GM12878 (cell line): Measurements from ENCODE around the gene RBM7. TPM values are rescaled to one million over a fixed set of nuclear protein-coding genes. Genes with fewer than 3 reads are reported as not detected.

ENCODE experiments used
- ATAC-seq: fragments of 200-7000 bp; cut with Tn5 transposase; 3 replicates; pipeline ENCODE4 v1.9.1; 2020; ENCODE audit warnings: mild to moderate bottlenecking, moderate library complexity
- BruUV-seq: library from RNA; stranded (reverse); fragments of 400-500 nt; replicated peaks from 2 replicates; lab custom pipeline; 2021; lab: Mats Ljungman, UMichigan
- CTCF ChIA-PET: fragments of 300-600 bp; sonication (Branson Sonifier 250); formaldehyde crosslinking; extraction: SDS; loops from one replicate; lab custom pipeline; 2021; ENCODE audit warnings: inconsistent platforms; lab: Yijun Ruan, JAX
- POLR2A ChIA-PET: fragments of 350-600 bp; formaldehyde crosslinking; extraction: SDS; loops from one replicate; lab custom pipeline; 2021; ENCODE audit warnings: inconsistent platforms; lab: Charles Lee
- RAD21 ChIA-PET: fragments of 300-600 bp; sonication (Branson Sonifier 250); formaldehyde crosslinking; loops from one replicate; lab custom pipeline; 2023; ENCODE audit warnings: antibody characterized with exemption; ENCODE audit not compliant: unreplicated experiment; lab: Charles Lee
- SMC1A ChIA-PET: fragments of 300-600 bp; sonication (Branson Sonifier 250); formaldehyde crosslinking; loops from one replicate; lab custom pipeline; 2023; ENCODE audit not compliant: unreplicated experiment, uncharacterized antibody; lab: Charles Lee
- DNase-seq: peaks from one replicate; pipeline ENCODE4 v3.0.0-alpha.2; 2011; ENCODE audit warnings: low read depth, low spot score
- FAIRE-seq: peaks from 3 replicates; lab custom pipeline; 2011; peaks lifted over from hg19 to GRCh38; lab: Jason Lieb, UNC
- H2AFZ ChIP-seq: 2 replicates; pipeline ENCODE4 v1.6.0; 2011; ENCODE audit warnings: low read depth, low read length, control low read depth; ENCODE audit not compliant: control insufficient read depth
- H3K27ac ChIP-seq: 2 replicates; pipeline ENCODE4 v1.5.1; 2011; ENCODE audit warnings: control low read depth; ENCODE audit not compliant: control insufficient read depth, insufficient read depth
- H3K27me3 ChIP-seq, 2 experiments: replicated peaks in 1 of 2; 2 replicates each; pipeline versions ENCODE4 v1.6.0 to v1.6.1; 2011; ENCODE audit warnings: low read length in 1 of 2; ENCODE audit not compliant: control insufficient read depth in 2 of 2, insufficient read depth in 2 of 2
- H3K36me3 ChIP-seq, 2 experiments: 2 replicates each; pipeline ENCODE4 v1.5.1; 2011; ENCODE audit warnings: low read length in 1 of 2; ENCODE audit not compliant: control insufficient read depth in 2 of 2, insufficient read depth in 2 of 2
- H3K4me1 ChIP-seq: 2 replicates; pipeline ENCODE4 v1.6.1; 2011; ENCODE audit warnings: mild to moderate bottlenecking, low read length, moderate library complexity, mixed read lengths; ENCODE audit not compliant: control insufficient read depth, insufficient read depth
- H3K4me2 ChIP-seq: 2 replicates; pipeline ENCODE4 v1.6.0; 2011; ENCODE audit warnings: control low read depth; ENCODE audit not compliant: control insufficient read depth, insufficient read depth
- H3K4me3 ChIP-seq: fragments of 200-600 bp; sonication (generic); 2 replicates; pipeline ENCODE4 v1.5.1; 2016
- H3K79me2 ChIP-seq: 2 replicates; pipeline ENCODE4 v1.6.0; 2011; ENCODE audit warnings: low read length; ENCODE audit not compliant: control insufficient read depth, insufficient read depth
- H3K9ac ChIP-seq: 2 replicates; pipeline ENCODE4 v1.8.0; 2011; ENCODE audit warnings: low read length, control low read depth, mixed read lengths; ENCODE audit not compliant: control insufficient read depth, insufficient read depth
- H3K9me3 ChIP-seq: replicated peaks from 3 replicates; pipeline ENCODE4 v1.5.1; 2011; ENCODE audit warnings: mild to moderate bottlenecking, low read length; ENCODE audit not compliant: control insufficient read depth, insufficient read depth
- H4K20me1 ChIP-seq: 2 replicates; pipeline ENCODE4 v1.6.0; 2011; ENCODE audit not compliant: control insufficient read depth, insufficient read depth
- BACH1 ChIP-seq: fragments of 450-650 bp; IDR thresholded peaks from 2 replicates; pipeline ENCODE4 v1.6.1; 2017; ENCODE audit warnings: mild to moderate bottlenecking, borderline replicate concordance
- BRCA1 ChIP-seq: IDR thresholded peaks from 2 replicates; pipeline ENCODE4 v1.6.1; 2011; ENCODE audit warnings: low read depth, low read length, improper control_type of control experiment
- CHD2 ChIP-seq: IDR thresholded peaks from 2 replicates; pipeline ENCODE4 v1.6.1; 2011; ENCODE audit warnings: low read depth, low read length, improper control_type of control experiment, borderline replicate concordance
- HCFC1 ChIP-seq: fragments of 150-350 bp; IDR thresholded peaks from 2 replicates; pipeline ENCODE4 v1.6.1; 2014; ENCODE audit warnings: low read length
- HDGF ChIP-seq: fragments of 450-650 bp; IDR thresholded peaks from 2 replicates; pipeline ENCODE4 v1.6.1; 2016; ENCODE audit warnings: antibody characterized with exemption
- HSF1 ChIP-seq: fragments of 150-350 bp; IDR thresholded peaks from 2 replicates; pipeline ENCODE4 v1.6.1; 2014; ENCODE audit warnings: mild to moderate bottlenecking, low read depth, low read length
- MEF2B ChIP-seq: fragments of 450-650 bp; IDR thresholded peaks from 2 replicates; pipeline ENCODE4 v1.6.1; 2018; ENCODE audit warnings: mild to moderate bottlenecking, moderate library complexity; ENCODE audit not compliant: partially characterized antibody, poor library complexity, severe bottlenecking
- NBN ChIP-seq: fragments of 450-650 bp; IDR thresholded peaks from 2 replicates; pipeline ENCODE4 v1.6.1; 2016
- NKRF ChIP-seq: fragments of 450-650 bp; conservative IDR thresholded peaks from 2 replicates; pipeline ENCODE4 v1.6.1; 2017; ENCODE audit warnings: mild to moderate bottlenecking, moderate library complexity
- NR2C2 ChIP-seq: IDR thresholded peaks from 2 replicates; pipeline ENCODE4 v1.6.1; 2011; ENCODE audit warnings: borderline replicate concordance, low read depth; ENCODE audit not compliant: control insufficient read depth, insufficient read length
- RELA ChIP-seq: fragments of 450-650 bp; IDR thresholded peaks from 2 replicates; pipeline ENCODE4 v1.8.0; 2014; ENCODE audit warnings: borderline replicate concordance; ENCODE audit not compliant: partially characterized antibody
- RELB ChIP-seq: fragments of 450-650 bp; IDR thresholded peaks from 2 replicates; pipeline ENCODE4 v1.6.1; 2017; ENCODE audit warnings: low read depth, mild to moderate bottlenecking, moderate library complexity
- ZNF207 ChIP-seq: fragments of 450-650 bp; IDR thresholded peaks from 2 replicates; pipeline ENCODE4 v1.6.1; 2014; ENCODE audit warnings: antibody characterized with exemption, mild to moderate bottlenecking, borderline replicate concordance
- WGBS: methylation state at CpG from one replicate; pipeline ENCODE4 v1.1.6; 2016; ENCODE audit warnings: low lambda C conversion rate; ENCODE audit not compliant: insufficient replicate concordance, insufficient coverage; ENCODE audit errors: missing lambda C conversion rate; 5-methylcytosine and 5-hydroxymethylcytosine counted together
- in situ Hi-C: fragments of 300-500 bp; cut with MboI; formaldehyde crosslinking; loops from 9 replicates; pipeline ENCODE4 v1.14.3; 2018; ENCODE audit warnings: mixed read lengths
- intact Hi-C: fragments of 100-400 bp; cut with micrococcal nuclease; formaldehyde crosslinking; loops from one replicate; pipeline ENCODE4 v1.14.2; 2022; ENCODE audit not compliant: unreplicated experiment
- polyA plus RNA-seq, 11 experiments: library from polyadenylated mRNA; depleted of rRNA in 4 of 11; unstranded in 6 of 11; stranded (reverse) in 5 of 11; fragments of >200 nt; fragmentation: Nextera tagmentation in 4 of 11; fragmentation: Illumina TruSeq in 1 of 11; extraction: Ambion mirVana in 4 of 11; extraction: Trizol in 1 of 11; gene quantifications; 1 replicate in 1 of 11; 2 replicates in 10 of 11; pipeline versions ENCODE4 v1.2.1 to v1.2.3, GENCODE V29; 2011 to 2016; ENCODE audit warnings: inconsistent platforms in 2 of 11, missing spikeins in 2 of 11, low read depth in 1 of 11
- total RNA-seq, 4 experiments: library from RNA; depleted of rRNA in 3 of 4; stranded (reverse); fragments of >200 nt in 3 of 4; fragmentation: Illumina TruSeq in 1 of 4; extraction: Trizol in 1 of 4; gene quantifications; 2 replicates each; pipeline versions ENCODE4 v1.2.1 to v1.2.3, GENCODE V29; 2013 to 2021
- TF ChIP-seq, protein P1 (sequence below): IDR thresholded peaks from 2 replicates; pipeline ENCODE4 v1.6.1; 2012; ENCODE audit warnings: low read length, inconsistent platforms

Gene RBM7
- total and polyA plus RNA-seq, 10 of the 15 experiments (the other 5 are each of a cell fraction or from before 2014, with no cell fraction given): 17.0 to 46.2 (median 26.0) TPM

- Histone ChIP-seq H3K79me2 (no peaks in the 10 kb centered on the region), H3K27me3 (no peaks in the 10 kb centered on the region; a peak in 1 of 4 replicates), H2AFZ (no peak overlapping the region), H3K4me3 (no peak overlapping the region), H3K9me3 (no peaks in the 10 kb centered on the region), H3K27ac (no peak overlapping the region), H3K4me1 (no peaks in the 10 kb centered on the region), H3K9ac (no peak overlapping the region), H4K20me1 (no peaks in the 10 kb centered on the region), H3K36me3 (no peaks in the 10 kb centered on the region), H3K4me2 (no peak overlapping the region)
- DNase-seq (no peak), ATAC-seq (no peak), FAIRE-seq (no peak)
- intact Hi-C loops: no loop called here
- POLR2A ChIA-PET: no interaction called here
- in situ Hi-C loops: no loop called here
- WGBS: 86% methylated on average over 2 of the region's 2 CpGs
- TF ChIP-seq HSF1 (no peak), MEF2B (no peak), BACH1 (no peak), RELA (no peak), NKRF (no peak), RELB (no peak), NBN (no peak), HCFC1 (no peak), NR2C2 (no peak), BRCA1 (no peak), CHD2 (no peak), ZNF207 (no peak), HDGF (no peak)
- TF ChIP-seq, protein P1, sequence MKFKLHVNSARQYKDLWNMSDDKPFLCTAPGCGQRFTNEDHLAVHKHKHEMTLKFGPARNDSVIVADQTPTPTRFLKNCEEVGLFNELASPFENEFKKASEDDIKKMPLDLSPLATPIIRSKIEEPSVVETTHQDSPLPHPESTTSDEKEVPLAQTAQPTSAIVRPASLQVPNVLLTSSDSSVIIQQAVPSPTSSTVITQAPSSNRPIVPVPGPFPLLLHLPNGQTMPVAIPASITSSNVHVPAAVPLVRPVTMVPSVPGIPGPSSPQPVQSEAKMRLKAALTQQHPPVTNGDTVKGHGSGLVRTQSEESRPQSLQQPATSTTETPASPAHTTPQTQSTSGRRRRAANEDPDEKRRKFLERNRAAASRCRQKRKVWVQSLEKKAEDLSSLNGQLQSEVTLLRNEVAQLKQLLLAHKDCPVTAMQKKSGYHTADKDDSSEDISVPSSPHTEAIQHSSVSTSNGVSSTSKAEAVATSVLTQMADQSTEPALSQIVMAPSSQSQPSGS: no peak
- no TSS peak for BruUV-seq
- SMC1A ChIA-PET: no interaction called here
- CTCF ChIA-PET: interaction anchor here (0.6 kb wide), 1 partner anchor 53 kb away, joined by 3 read pairs; no protein-coding TSS in a partner anchor
- RAD21 ChIA-PET: no interaction called here
These were observed 41.5 kb downstream of the RBM7 start for GRCh38 chr11:114441921-114442320.
